GM15510 (cell line): ENCODE data around the gene DNMT3L.

Experiments
- POLR2A ChIP-seq: IDR thresholded peaks from 3 replicates; pipeline ENCODE4 v1.6.1; 2011; ENCODE audit warnings: borderline replicate concordance; ENCODE audit not compliant: insufficient read length; ENCODE audit errors: extremely low read depth

Gene DNMT3L

DNA sequence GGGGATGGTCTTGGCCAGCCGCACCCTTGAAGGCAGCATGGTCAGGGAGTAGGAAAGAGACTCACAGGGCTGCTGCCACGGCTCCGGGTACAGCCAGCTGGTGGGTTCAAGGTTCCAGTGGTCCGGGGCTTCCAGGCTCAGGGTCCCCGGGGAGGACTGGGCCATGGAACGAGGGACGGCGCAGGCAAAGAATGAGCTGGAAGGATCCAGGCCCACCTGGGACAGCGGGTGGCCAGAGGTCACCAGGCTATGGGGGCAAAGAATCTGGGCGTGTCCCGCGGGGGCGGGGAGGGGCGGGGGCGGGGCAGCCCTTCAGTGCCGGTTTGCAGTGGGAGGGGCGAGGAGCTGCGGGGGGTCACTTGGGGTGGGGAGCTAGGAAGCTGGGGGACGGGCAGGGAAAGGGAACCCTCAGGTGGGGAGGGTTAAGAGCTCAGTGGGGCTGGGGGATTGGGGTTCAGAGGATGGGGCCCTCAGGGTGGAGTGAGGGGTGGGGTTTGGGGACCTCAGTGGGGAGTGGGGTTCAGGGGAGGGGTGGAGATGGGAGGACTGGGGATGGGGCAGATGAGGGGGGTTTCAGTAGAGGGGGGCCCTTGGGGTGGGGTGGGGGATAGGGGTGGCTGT is at the start of gene DNMT3L:
Gene DNMT3L (minus strand): TSS at position 223 of the 621 bp plus-strand sequence. CDS start 638 bp downstream, outside the sequence.
- no peak for TF ChIP-seq POLR2A

DNA sequence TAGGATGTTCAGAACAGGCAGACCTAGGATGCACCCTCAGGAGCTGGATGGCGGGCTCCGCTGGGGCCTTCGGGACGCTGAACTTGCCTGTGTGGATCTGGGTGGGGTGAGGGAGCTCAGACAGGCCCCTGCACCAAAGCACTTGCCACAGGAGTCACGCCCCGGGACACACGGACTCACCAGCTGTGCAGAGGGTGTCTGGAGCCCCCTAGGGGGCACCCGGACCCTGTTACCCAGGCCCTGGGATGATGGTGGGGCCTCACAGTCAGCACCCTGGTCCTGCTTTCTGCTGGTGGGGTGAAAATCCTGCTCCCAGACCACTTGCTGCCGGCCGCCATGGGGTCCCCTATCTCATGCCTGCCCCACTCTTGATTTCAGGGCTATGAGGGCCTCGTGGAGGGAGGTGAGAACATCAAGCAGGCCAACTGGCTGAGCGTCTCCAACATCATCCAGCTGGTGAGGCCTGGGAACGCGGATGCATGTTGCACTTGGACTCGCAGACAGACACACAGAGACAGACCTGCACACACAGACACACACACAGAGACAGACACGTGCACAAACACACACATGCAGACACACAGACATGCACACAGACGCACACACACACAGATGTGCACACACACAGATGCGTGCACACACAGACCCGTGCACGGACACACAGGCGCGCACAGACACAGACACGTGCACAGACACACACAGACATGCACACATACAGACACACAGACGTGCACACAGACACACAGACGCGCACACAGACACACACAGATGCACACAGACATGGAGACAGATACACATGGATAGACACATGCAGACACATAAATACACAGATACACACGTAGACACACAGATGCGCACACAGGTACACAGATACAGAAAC is 49.2 kb upstream of the DNMT3L start:
- no peak for TF ChIP-seq POLR2A

DNA sequence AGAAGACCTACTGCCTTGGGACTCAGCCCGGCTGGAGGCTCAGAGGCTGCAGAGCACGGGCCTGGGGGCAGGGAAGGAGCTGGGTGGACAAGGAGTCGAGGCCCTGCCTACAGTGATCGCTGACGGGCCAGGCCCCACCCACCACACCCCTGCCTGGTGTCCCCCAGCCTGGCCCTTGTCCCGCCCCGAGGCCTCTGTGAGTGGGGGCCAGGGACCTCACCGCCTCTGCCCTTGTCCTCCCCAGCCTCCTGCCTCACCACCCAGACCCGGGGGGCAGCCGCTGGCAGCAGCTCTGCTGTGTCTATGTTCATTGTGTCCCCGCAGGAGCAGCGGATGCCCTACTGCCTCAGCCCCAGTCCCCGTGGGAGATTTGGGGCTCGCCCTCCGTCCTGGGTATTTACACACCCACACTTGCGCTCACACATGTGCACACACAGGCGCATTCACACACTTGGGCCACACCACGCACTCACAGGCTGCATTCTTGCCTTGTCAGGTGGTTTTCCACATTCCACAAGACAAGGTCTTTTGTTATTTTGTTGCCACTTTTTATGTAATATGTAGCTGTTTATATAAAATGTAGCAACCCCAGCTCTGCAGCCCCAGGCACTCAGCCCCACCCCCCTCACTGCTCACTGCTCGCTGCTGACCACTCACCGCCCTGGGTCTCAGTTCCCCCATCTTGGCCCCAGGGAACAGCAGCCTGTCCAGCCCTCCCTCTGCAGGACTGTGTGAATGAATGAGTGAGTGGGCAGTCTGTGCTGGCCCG is 45.4 kb upstream of the DNMT3L start:
- no peak for TF ChIP-seq POLR2A

DNA sequence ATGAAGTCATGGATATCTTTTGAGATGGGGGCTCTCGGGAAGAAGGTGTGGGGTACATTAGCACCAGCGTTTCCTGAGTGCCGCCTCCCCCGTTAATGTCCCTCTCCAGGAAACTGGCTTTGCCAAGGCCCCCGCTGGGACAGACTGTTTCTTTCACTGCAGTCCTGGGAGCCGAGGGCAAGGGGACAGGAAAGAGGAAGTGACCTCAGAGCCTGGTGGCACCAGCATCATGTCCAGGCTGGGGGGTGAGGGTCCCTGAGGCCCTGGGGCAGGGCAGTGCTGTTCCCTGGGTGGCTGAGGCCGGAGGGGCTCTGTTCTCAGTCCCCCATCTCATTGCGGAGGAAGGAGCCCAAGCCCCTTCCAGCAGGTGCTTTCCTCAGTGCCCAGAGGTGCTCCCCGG is 44.0 kb upstream of the DNMT3L start:
- TF ChIP-seq POLR2A: no peak

DNA sequence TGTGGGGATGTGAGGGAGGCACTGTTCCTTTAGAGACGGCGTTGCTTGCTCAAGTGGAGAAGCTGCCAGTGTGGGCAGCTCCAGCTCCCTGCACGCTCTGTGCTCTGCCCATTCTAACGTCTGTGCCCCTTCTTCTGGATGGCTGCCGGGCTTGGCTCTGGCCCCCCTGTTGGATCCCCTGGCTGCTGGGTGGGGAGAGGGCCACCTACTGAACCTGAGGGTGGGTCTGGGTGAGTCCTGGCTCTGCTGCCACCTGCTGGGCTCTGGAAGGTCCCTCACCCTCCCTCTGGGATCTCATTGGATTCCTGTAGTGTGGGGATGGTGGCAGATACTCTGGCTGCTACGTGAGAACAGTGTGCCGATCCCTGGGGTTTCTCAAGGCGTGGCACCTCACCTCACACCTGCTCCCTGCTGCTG is 43.2 kb upstream of the DNMT3L start:
- TF ChIP-seq POLR2A: no peak

DNA sequence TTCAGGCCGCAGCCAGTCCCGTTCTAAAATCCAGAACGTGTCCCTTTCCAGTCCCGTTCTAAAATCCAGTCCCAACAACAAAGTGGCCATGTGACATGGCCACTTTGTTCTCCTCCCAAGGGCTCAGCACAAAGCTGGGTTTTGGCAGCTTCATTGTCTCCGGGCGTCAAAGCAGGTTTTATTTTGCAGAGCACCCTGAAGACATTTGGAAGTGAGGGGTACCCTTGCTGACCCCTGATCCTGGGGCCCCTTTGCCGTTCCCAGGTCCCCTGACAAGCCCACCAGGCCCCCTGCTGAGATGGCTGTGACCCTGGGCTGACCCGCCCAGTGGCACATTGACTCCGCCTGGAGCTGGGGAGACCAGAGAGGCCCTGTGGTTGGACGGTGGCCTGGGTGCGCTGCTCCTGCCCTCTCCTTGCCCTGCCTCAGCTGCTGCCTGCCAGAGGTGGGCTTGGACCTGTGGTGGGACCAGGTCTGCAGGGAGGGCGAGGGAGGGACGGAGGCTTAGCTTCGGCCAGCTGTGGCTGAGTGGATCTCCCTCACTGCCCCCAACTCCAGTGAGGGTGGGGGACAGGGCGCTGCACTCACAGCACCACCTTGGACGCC is 42.4 kb upstream of the DNMT3L start:
- no peak for TF ChIP-seq POLR2A

DNA sequence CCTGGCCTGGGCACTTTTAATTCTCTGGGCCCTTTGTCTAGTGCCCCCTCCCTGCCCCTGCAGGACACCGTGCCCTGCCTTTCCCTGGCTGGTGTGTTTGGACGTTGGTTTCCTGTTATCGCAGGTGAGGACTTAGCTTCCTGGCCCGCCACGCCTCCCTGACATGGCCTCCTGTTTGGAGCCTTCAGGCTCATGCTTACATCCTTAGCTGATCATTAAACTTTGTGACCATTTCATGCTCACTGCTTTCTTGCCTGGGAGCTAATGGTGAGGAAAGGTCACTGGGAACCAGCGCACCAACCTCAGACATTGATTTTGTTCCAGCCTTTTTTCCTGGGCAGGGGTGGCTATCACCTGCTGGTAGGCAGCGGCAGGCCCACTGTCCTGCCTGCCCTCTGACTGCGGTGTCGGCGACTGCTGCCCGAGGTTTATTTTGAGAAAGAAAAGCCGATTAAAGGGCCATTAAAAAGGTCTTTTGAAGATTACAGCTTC is 41.8 kb upstream of the DNMT3L start:
- no peak for TF ChIP-seq POLR2A

DNA sequence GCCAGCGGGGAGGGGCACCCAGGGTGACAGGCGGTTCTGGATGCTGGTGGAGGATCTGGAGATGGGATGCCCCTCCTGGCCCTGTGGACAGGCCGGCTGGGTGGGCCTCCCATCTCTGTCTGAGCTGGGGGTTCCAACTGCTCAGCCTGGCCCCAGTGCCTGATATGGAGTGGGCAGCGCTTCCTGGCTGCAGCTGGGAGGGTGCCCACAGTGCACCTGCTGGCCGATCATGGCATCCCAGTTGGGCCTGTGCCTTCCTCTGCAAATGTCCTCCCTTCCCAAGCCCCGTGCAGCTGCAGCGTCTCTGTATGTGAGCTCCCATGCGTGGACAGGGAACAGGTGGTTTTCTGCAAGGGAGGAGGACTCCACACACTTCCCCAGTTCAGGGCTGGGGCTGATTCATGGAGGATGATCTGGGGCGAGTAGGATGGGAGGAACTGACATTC is 40.3 kb upstream of the DNMT3L start:
- no peak for TF ChIP-seq POLR2A

DNA sequence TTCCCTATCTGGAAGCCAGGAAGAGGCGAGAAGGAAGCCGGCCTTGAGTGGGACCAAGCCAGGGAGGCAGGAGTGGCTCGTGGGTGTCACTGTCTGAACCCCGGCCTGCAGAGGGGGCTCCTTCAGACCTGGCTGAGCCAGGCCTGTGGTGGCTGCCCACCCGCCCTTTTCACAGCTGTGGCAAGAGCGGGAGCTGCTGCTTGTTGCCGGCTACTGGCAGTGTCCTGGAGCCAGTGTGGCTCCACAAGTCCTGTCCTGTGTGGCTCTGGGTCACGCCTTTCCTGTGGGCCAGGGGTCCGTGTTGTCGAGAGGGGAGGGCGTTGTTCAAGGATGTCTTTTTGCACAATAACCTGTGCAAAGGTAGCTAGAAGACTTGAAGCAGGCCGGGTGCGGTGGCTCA is 39.4 kb upstream of the DNMT3L start:
- no peak for TF ChIP-seq POLR2A

DNA sequence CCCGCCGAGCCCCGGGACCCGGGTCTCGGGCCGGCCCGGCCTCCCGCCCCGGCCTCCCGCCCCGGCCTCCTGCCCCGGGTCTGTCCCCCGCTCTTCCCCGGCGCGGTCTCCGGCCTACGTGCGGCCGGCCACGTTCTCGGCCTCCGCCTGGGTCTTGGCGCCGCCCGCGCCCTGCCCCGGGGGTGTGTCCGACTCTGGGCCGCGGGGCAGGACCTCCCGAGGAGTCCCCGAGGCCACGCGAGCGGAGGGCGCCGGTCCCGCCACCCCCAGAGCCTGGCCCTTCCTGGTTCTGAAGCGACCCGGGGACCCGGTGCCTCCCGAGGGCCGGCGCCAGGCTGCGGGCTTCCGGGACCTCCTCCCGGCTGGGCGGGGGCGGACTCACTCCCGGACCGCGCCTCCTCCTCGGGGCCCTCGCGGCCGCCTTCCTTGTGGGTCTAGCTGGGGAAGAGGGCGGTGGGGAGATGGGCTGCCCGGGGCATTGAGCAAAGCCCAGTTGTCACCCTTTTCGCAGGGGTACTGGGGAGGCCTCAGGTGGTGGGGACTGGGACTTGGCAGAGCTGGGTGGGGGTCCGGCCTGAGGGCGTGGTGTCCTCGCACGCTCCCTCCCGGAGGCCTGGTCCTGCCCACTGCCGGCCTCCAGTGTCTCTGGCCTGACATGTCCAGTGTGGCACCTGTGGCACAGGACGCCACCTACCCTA is 38.7 kb upstream of the DNMT3L start:
- no peak for TF ChIP-seq POLR2A

DNA sequence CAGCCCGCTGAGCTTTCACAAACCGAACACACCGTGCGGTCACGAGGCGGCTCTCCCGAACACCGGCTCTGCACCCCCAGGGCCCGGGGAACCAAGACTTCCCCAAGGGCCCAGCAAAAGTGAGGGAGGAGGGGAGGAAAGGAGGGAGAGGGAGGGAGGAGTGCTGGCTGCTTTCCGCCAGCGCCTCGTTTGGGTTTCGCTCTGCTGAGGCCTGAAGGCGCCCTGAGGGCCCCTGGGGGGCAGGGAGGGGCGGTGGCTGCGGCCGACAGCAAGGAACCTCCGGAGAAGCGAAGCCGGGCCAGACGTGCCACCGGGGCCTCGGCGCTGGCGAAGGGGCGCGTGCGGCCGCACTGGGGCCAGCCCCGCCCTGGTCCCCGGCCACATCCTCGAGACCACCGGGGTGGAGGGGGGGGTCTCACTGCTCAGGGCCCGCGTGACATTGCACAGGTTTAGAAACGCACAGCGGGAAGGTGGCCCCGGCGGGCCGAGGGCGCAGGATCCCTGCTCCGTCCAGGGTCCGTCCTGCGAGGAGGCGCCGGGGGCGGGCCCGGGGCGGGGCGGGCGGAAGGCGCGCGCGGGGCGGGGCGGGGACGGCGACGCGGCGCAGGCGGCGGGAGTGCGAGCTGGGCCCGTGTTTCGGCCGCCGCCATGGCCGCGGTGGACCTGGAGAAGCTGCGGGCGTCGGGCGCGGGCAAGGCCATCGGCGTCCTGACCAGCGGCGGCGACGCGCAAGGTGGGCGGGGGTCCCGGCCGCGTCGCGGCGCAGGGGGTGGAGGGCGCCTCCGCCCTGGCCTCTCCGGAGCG is 38.0 kb upstream of the DNMT3L start, which contains the start of gene PFKL:
Gene PFKL (plus strand): TSS at position 596 of the 804 bp plus-strand sequence. CDS start 53 bp downstream, at position 649.
- TF ChIP-seq POLR2A: peak; percentile 69

DNA sequence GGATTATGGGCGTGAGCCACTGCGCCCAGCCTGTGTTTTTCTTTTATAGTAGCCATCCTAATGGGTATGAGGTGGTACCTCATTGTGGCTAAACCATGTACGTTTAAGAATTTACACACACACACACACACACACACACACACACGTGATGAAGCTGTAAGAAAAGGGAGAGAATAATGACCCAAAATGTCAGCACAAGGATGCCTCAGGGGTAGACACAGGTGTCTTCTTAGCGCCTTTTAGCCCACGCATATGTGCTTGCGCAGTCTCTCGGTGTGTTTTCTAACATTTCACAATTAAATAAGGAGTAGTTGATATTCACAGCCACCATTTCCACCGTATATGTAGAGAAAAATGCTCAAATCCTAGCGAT is 37.4 kb upstream of the DNMT3L start:
- no peak for TF ChIP-seq POLR2A

DNA sequence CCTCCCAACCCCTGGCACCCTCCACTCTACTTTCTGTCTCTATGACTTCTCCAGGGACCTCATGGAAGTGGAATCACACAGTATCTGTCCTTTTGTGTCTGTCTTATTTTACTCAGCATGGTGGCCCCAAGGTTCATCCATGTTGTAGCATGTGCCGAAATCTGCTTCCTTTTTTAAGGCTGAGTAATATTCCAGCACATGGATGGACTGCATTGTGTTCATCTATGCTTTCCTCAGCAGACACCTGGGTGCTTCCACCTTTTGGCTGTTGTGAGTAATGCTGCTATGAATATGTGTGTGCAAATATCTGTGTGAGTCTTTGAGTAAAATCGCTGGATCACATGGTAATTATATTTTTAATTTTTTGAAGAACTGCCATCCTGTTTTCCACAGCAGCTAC is 36.6 kb upstream of the DNMT3L start:
- TF ChIP-seq POLR2A: no peak

DNA sequence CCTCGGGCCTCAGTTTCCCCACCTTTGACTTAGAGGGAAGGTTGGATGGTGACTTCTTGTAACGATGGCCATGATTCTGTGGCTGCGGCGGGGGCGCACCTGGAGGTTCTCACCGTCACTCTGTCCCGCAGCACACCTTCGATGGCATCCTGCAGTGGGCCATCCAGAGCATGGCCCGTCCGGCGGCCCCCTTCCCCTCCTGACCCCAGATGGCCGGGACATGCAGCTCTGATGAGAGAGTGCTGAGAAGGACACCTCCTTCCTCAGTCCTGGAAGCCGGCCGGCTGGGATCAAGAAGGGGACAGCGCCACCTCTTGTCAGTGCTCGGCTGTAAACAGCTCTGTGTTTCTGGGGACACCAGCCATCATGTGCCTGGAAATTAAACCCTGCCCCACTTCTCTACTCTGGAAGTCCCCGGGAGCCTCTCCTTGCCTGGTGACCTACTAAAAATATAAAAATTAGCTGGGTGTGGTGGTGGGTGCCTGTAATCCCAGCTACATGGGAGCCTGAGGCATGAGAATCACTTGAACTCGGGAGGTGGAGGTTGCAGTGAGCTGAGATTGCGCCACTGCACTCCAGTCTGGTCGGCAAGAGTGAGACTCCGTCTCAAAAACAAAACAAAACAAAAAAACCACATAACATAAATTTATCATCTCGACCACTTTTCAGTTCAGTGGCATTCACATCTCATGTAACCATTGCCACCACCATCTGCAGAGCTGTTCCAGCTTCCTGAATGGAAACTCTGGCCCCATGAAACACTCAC is 36.0 kb upstream of the DNMT3L start:
- no peak for TF ChIP-seq POLR2A
